Measurements from ENCODE around the gene DDN. TPM values are rescaled to one million over a fixed set of nuclear protein-coding genes. Genes with fewer than 3 reads are reported as not detected.

The DDN gene
- total RNA-seq, 1 experiment from 2014 or later, result 0.35 TPM

GRCh38 chr12:48997719-48998496 is 1.3 kb downstream of the DDN start:
- peak; percentile 79 for DNase-seq
- H3K27me3 Mint-ChIP-seq (ENCODE audit: low read depth), result peaks cover 86% of the 10 kb centered on the region
- H3K23me2 ChIP-seq (ENCODE audit: insufficient read length, low read depth, low read length, poor library complexity, severe bottlenecking), result peaks cover 27% of the 10 kb centered on the region
- peaks cover 46% of the 10 kb centered on the region; the same call in 1 of the 2 replicates for H3K27me3 ChIP-seq (ENCODE audit: insufficient read depth, low read length)
- no peak overlapping the region for H3K56ac ChIP-seq (ENCODE audit: insufficient read length, low read depth, low read length)
- no peak overlapping the region for H4K91ac ChIP-seq (ENCODE audit: insufficient read length, low read depth, low read length)
- no peaks in the 10 kb centered on the region for H4K20me1 ChIP-seq (ENCODE audit: control insufficient read depth, insufficient read depth, insufficient read length)
- H2BK20ac ChIP-seq (ENCODE audit: low read depth, low read length, poor library complexity, severe bottlenecking), result no peak overlapping the region
- no peak overlapping the region for H3K18ac ChIP-seq (ENCODE audit: insufficient read length, low read depth, low read length)
- H3K9ac ChIP-seq (ENCODE audit: extremely low read depth, insufficient read length, low read length), result no peak overlapping the region
- peaks cover 13 to 36% of the 10 kb centered on the region in 2 experiments for H3K4me1 Mint-ChIP-seq
- peaks cover 5 to 8% (median 6%) of the 10 kb centered on the region in 3 experiments; a peak in 4 of 7 replicates for H3K36me3 Mint-ChIP-seq (ENCODE audit: insufficient read depth in 1 of 3, low read depth in 3 of 3)
- H4K8ac ChIP-seq (replicated peaks; ENCODE audit: insufficient read length, low read depth, low read length), result no peak overlapping the region
- no peaks in the 10 kb centered on the region for H3K9me3 ChIP-seq (ENCODE audit: control insufficient read depth, low read depth, low read length)
- no peak overlapping the region for H3T11ph ChIP-seq (ENCODE audit: low read length)
- peak overlapping the region; percentile 53 for H3K4me2 ChIP-seq (ENCODE audit: insufficient read depth, insufficient read length, low read length)
- no peak overlapping the region for H2BK15ac ChIP-seq (ENCODE audit: low read depth, low read length)
- WGBS (ENCODE audit: extremely low coverage, insufficient read length, low lambda C conversion rate), result no CpG with 5 or more reads among the region's 57 CpGs
- no peak overlapping the region for H2BK12ac ChIP-seq (ENCODE audit: insufficient read length, low read depth, low read length)
- no peaks in the 10 kb centered on the region for H3K79me1 ChIP-seq (ENCODE audit: insufficient read depth, low read depth, low read length, poor library complexity, severe bottlenecking)
- H3K4ac ChIP-seq (ENCODE audit: low read depth, low read length), result no peak overlapping the region
- H3K4me1 ChIP-seq (ENCODE audit: insufficient read depth, low read length), result no peaks in the 10 kb centered on the region
- no peak overlapping the region for H2BK5ac ChIP-seq (ENCODE audit: insufficient read length, low read length)
- TF ChIP-seq, protein P1, sequence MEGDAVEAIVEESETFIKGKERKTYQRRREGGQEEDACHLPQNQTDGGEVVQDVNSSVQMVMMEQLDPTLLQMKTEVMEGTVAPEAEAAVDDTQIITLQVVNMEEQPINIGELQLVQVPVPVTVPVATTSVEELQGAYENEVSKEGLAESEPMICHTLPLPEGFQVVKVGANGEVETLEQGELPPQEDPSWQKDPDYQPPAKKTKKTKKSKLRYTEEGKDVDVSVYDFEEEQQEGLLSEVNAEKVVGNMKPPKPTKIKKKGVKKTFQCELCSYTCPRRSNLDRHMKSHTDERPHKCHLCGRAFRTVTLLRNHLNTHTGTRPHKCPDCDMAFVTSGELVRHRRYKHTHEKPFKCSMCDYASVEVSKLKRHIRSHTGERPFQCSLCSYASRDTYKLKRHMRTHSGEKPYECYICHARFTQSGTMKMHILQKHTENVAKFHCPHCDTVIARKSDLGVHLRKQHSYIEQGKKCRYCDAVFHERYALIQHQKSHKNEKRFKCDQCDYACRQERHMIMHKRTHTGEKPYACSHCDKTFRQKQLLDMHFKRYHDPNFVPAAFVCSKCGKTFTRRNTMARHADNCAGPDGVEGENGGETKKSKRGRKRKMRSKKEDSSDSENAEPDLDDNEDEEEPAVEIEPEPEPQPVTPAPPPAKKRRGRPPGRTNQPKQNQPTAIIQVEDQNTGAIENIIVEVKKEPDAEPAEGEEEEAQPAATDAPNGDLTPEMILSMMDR (conservative IDR thresholded peaks at IDR 0.05), result no peak
- H2AK5ac ChIP-seq (ENCODE audit: insufficient read length, low read length), result no peak overlapping the region
- no peak overlapping the region for H4K5ac ChIP-seq (ENCODE audit: insufficient read length, low read depth, low read length)
- peak overlapping the region; percentile 56 to 77 for H3K4me3 Mint-ChIP-seq
- H3K27ac ChIP-seq (ENCODE audit: insufficient read length, low read depth, low read length), result no peak overlapping the region
- H3K9me3 Mint-ChIP-seq, result 0 out of 5 replicates have a peak, but pooled peaks cover 0 to 4% of the 10 kb centered on the region in 2 experiments
- H3K79me2 ChIP-seq (ENCODE audit: insufficient read depth, low read length), result no peaks in the 10 kb centered on the region
- H3K23ac ChIP-seq (ENCODE audit: insufficient read length, low read depth, low read length), result no peak overlapping the region
- H3K27ac Mint-ChIP-seq, result no peak overlapping the region
- no peak overlapping the region for H3K14ac ChIP-seq (ENCODE audit: insufficient read depth, low read length)
- H2BK120ac ChIP-seq (ENCODE audit: low read depth, low read length, poor library complexity, severe bottlenecking), result no peak overlapping the region
- no peak overlapping the region for H2AFZ ChIP-seq (ENCODE audit: low read length)
